ENCODE results near the gene CENATAC.

CENATAC gene

GRCh38 chr11:119046489-119046888 is 48.6 kb downstream of the CENATAC start:
- Histone ChIP-seq H3K27me3 (ENCODE audit: insufficient read depth, low read length) (no peaks in the 10 kb centered on the region), H3K4me1 (ENCODE audit: insufficient read depth, low read length, severe bottlenecking) (no peaks in the 10 kb centered on the region), H3F3A (ENCODE audit: insufficient read depth, low read length) (no peaks in the 10 kb centered on the region), H3K4me2 (ENCODE audit: low read length) (no peak overlapping the region), H3K9me2 (ENCODE audit: low read depth, low read length) (no peaks in the 10 kb centered on the region), H3K36me3 (ENCODE audit: insufficient read depth, low read length) (peaks cover 66% of the 10 kb centered on the region), H3K9ac (ENCODE audit: low read length) (no peak overlapping the region), H3K9me3 (ENCODE audit: low read length) (no peaks in the 10 kb centered on the region), H3K27ac (ENCODE audit: low read depth, low read length, poor library complexity, severe bottlenecking) (no peak overlapping the region), H2AFZ (ENCODE audit: low read length) (no peak overlapping the region), H3K79me2 (ENCODE audit: insufficient read depth, low read length) (no peaks in the 10 kb centered on the region), H3K4me3 (ENCODE audit: low read depth, low read length, poor library complexity, severe bottlenecking) (no peak overlapping the region), H4K20me1 (ENCODE audit: insufficient read depth, low read length) (no peaks in the 10 kb centered on the region)
- TF ChIP-seq CTCF (IDR thresholded peaks at IDR 0.05; ENCODE audit: low read length) (no peak), EZH2 (IDR thresholded peaks at IDR 0.05; ENCODE audit: borderline replicate concordance, low read length) (no peak)

- Histone ChIP-seq H3K27me3 (ENCODE audit: insufficient read depth, low read length) (no peaks in the 10 kb centered on the region), H3K36me3 (ENCODE audit: insufficient read depth, low read length) (peaks cover 73% of the 10 kb centered on the region), H3F3A (ENCODE audit: insufficient read depth, low read length) (no peaks in the 10 kb centered on the region), H3K9ac (ENCODE audit: low read length) (no peak overlapping the region), H3K79me2 (ENCODE audit: insufficient read depth, low read length) (no peaks in the 10 kb centered on the region), H4K20me1 (ENCODE audit: insufficient read depth, low read length) (no peaks in the 10 kb centered on the region), H3K4me2 (ENCODE audit: low read length) (no peak overlapping the region), H3K4me3 (ENCODE audit: low read depth, low read length, poor library complexity, severe bottlenecking) (no peak overlapping the region), H3K4me1 (ENCODE audit: insufficient read depth, low read length, severe bottlenecking) (no peaks in the 10 kb centered on the region), H3K27ac (ENCODE audit: low read depth, low read length, poor library complexity, severe bottlenecking) (no peak overlapping the region), H3K9me3 (ENCODE audit: low read length) (no peaks in the 10 kb centered on the region), H3K9me2 (ENCODE audit: low read depth, low read length) (no peaks in the 10 kb centered on the region), H2AFZ (ENCODE audit: low read length) (no peak overlapping the region)
- TF ChIP-seq EZH2 (IDR thresholded peaks at IDR 0.05; ENCODE audit: borderline replicate concordance, low read length) (no peak), CTCF (IDR thresholded peaks at IDR 0.05; ENCODE audit: low read length) (no peak)
Observed at GRCh38 chr11:119047205-119047604, 49.3 kb downstream of the CENATAC start.

GRCh38 chr11:119048644-119049043 is 50.7 kb downstream of the CENATAC start:
- no peaks in the 10 kb centered on the region for H3K79me2 ChIP-seq (ENCODE audit: insufficient read depth, low read length)
- H3K4me2 ChIP-seq (ENCODE audit: low read length), result no peak overlapping the region
- H3K36me3 ChIP-seq (ENCODE audit: insufficient read depth, low read length), result peaks cover 88% of the 10 kb centered on the region
- H3K27ac ChIP-seq (ENCODE audit: low read depth, low read length, poor library complexity, severe bottlenecking), result no peak overlapping the region
- H3K27me3 ChIP-seq (ENCODE audit: insufficient read depth, low read length), result no peaks in the 10 kb centered on the region
- H3K4me3 ChIP-seq (ENCODE audit: low read depth, low read length, poor library complexity, severe bottlenecking), result no peak overlapping the region
- H2AFZ ChIP-seq (ENCODE audit: low read length), result no peak overlapping the region
- H3F3A ChIP-seq (ENCODE audit: insufficient read depth, low read length), result no peaks in the 10 kb centered on the region
- TF ChIP-seq CTCF (IDR thresholded peaks at IDR 0.05; ENCODE audit: low read length) (no peak), EZH2 (IDR thresholded peaks at IDR 0.05; ENCODE audit: borderline replicate concordance, low read length) (no peak)
- no peaks in the 10 kb centered on the region for H3K9me2 ChIP-seq (ENCODE audit: low read depth, low read length)
- H4K20me1 ChIP-seq (ENCODE audit: insufficient read depth, low read length), result no peaks in the 10 kb centered on the region
- H3K9ac ChIP-seq (ENCODE audit: low read length), result no peak overlapping the region
- no peaks in the 10 kb centered on the region for H3K4me1 ChIP-seq (ENCODE audit: insufficient read depth, low read length, severe bottlenecking)
- no peaks in the 10 kb centered on the region for H3K9me3 ChIP-seq (ENCODE audit: low read length)
